NCI-H82 (cell line): Measurements from ENCODE around the gene PLXNA4.
A peak's percentile ranks its signal among the peaks of the same experiment; 100 is the strongest.

Experiments
- DNase-seq: peaks from one replicate; lab custom pipeline; 2025; lab: John Stamatoyannopoulos, UW

PLXNA4 gene

GRCh38 chr7:132242192-132242812 is 334.0 kb downstream of the PLXNA4 start:
- no peak for DNase-seq

DNA sequence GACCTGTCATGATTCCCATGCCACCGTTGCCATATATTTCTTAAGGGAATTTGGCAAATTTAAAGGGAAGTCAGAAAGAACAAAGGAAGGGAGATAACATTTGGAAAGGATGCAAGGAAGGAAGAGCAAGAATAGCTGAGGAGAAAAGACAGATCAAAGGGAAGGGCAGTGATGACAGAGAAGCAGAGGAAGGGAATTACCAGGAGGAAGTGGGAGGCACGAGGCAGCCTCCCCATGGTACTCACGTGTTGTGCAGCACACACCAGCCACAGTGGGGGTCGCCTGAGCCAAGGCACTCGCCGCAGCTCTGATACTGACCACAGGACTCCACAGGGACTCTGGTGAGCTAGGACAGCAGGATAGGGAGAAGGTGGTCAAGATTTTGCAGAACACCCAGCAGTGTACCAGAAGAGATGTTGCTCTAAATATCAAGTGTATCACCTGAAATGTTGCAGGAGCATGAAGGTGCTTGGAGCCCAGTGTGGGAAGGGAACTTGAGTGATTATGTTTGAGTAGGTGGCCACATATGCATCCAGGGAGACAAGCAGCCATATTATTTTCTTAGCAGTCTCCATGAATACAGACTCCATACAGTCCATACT is 335.3 kb downstream of the PLXNA4 start:
- no peak for DNase-seq

DNA sequence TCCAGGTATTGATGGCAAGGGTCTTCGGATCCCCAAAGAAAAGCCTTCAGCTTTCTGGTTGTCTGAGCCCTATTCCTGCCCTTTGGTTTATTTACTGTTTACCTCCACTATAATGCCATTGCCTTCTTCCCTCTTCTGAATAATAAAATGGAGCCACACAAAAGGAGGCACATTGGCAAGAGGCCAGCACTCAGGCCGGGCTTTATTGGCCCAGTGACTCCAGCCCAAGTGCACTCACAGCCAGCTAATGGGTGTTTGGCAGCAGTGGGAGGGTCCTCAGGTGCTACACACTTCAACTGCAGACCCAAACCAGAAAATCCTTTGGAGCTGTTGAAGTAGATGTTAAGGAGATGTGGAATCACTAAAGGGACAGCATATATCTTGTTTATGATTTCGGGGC is 336.0 kb downstream of the PLXNA4 start:
- no peak for DNase-seq

DNA sequence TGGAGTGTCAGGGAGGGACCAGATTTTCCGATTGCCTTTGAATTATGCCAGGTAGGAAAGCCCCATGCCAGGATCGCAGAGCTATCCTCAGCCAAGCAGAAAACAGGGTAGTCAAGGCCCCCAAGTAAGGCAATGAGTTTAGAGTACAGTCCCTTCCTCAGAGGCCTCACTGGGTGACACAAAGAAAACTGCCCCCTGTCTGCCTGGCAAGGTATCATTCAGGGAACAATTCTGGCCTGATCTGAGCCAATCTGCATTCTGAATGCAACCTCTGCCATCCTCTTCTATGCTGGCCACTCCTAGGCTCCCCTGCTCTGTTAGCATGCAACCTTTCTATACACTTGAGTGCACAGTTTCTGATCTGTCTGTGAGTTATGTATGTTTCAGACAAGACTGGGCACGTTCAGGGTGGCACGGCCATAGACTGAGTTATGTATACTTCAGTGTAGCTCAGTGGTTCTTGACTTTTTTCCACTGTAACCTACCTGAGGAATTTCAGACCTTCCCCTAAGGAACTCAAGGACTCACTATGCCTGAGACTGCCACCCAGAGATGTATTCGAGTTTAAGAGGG is 336.8 kb downstream of the PLXNA4 start:
- no peak for DNase-seq

DNA sequence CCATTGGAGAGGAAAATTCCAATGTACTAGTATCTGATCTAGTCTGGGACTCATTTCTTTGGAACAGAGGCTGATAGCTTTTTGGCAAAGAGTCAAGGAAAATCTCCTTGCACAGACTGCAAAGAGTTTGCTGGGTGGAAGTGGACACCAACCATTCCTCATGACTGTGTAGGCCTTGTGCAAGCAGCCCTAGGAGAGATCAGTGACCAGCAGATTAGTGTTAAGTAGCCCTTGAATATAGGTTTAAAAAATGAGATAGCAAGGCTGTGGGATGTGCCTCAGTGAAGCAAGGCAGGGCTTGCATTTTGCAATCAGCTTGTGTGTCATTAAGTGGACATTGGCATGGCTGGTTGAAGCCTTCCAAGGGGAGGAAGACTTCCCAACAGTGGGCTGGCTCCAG is 341.6 kb downstream of the PLXNA4 start:
- no peak for DNase-seq

DNA sequence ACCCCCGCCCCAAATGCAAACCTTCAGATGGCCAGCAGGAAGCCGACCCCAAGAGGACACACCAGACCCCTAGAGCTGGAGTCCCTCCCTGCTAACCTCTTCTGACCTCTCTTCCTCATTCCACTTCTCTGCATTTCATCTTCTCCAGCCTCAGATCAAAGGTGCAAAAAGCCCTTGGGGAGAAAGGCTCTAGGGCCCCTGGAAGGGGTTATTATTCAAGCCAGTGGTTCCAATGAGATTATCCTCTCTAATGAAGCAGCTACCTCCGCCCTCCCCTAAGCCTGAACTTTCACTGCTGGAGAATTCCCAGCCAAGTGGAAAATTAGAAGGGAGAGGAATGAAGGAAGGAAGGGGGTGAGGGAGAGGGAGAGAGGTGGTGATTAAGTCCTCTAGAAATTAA is 343.9 kb downstream of the PLXNA4 start:
- DNase-seq: peak; percentile 91

- no peak for DNase-seq
These were observed 345.8 kb downstream of the PLXNA4 start for GRCh38 chr7:132230462-132230861.

DNA sequence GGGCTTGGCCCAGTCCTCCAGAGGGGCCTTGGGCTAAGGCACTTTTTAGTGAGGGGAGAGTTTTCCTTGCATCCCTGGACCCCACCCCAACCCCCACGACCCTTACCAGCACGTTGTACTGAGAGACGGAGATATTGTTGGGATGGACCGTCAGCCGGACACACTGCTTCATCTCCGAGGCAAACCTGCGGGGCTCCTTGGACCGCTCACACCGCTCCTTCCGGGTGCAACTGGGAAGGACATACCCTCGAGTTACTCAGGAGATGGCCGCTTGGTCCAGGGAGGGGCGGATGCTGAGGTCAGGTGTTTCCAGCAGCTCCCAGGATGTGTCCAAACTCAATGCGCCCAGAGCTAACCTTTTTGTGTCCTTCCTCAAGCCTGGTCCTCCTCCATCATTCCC is 348.0 kb downstream of the PLXNA4 start:
- DNase-seq: no peak

- no peak for DNase-seq
These were observed 349.3 kb downstream of the PLXNA4 start for GRCh38 chr7:132226957-132227290.

DNA sequence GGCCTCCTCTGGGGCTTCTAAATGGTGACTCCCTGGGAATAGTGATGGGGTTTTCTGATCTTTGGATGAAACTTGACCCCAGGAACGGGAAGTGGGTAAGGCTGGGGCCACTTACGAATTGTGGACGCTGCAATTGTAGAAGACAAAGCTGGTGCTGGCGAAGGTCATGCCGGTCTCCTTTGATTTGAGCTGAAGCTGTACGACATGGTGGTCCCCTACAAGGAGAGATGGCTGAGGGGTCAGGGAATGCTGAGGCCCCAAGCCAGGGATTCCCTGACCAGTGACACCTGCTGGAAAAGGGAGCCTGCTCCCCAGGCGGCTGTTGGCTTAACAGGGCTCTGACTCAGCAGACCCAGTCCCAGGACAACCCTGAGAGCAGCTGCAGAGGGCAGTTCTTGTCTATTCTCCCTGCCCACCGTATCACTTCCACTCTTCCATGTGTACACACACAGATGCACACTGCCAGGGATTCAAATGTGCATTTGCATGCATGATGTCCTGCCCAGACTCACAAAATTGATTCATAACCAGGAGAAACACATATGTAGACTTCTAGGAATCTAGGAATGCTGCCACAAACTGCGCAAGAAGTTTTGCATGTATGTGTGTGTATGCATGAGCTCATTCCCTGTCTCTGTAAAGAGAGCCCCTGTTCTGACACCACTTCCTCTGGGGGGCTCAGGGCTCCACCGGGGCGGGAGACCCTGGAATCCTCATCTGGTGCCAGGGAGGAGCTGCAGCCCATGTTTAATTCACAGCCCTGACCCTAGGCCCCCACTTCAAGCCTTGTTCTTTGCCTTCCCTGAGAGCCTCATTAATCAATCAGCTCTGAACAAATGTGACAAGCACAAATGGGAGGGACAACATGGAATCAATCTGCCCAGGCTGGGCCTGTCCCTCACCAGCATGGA is 350.0 kb downstream of the PLXNA4 start:
- peak; percentile 61 for DNase-seq

GRCh38 chr7:132225216-132226030 is 350.8 kb downstream of the PLXNA4 start:
- peak; percentile 90 for DNase-seq

- no peak for DNase-seq
These were observed 354.9 kb downstream of the PLXNA4 start for GRCh38 chr7:132221356-132221755.

GRCh38 chr7:132220060-132220459 is 356.2 kb downstream of the PLXNA4 start:
- DNase-seq: no peak

- no peak for DNase-seq
These were observed 357.4 kb downstream of the PLXNA4 start for GRCh38 chr7:132218876-132219275.

DNA sequence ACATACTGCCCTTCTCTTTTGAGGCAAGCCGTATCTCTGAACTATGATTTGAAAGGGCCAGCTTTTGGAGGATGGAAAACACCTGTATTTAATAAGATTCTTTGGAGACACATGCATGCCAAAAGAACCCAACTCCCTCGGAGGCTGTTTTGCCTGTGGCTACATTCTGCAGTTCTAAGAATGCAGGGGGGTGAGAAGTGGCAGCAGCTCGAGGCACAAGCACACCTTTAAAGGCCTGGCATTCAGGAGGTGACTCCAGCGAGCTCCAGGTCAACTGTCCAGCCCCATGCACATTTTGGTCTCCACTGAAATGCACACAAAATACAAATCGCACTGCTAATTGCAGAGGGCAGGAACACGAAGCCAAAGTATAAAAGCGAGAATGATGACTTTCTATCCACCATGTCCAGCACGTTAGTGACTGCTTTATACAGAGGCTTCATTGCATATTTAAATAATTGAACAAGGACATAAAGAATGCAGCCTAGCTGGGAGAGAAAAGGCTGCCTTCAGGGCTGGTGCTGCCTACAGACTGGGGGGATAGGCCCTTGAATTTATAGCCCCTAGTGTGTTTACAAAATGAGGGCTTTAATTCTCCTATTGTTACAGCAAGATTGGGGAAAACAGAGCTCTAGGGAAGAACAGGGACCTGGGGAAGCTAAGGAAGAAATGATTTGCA is 359.3 kb downstream of the PLXNA4 start:
- DNase-seq: no peak

GRCh38 chr7:132214452-132214851 is 361.8 kb downstream of the PLXNA4 start:
- DNase-seq: no peak

DNA sequence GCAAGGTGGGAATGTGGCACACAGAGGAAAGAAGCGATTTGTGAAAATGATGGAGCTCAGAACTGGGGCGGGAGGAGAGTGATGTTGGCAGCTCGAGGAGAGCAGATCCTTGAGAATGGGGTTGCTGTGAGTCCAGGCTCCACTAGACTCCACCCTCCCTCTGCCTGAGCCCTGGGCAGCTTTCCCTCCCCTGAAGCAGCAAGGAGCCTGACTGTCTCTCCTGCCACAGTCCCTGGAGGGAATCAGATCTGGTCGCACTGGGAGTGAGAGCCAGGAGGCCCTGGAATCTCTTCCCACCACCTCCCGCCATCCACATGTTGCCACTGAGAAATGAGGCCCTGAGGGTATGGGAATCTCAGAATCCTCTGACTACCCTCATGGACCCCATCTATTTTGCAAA is 362.7 kb downstream of the PLXNA4 start:
- DNase-seq: peak; percentile 6

- DNase-seq: no peak
These were observed 364.3 kb downstream of the PLXNA4 start for GRCh38 chr7:132211971-132212370.

- DNase-seq: no peak
These were observed 365.4 kb downstream of the PLXNA4 start for GRCh38 chr7:132210821-132211220.

GRCh38 chr7:132207782-132208181 is 368.5 kb downstream of the PLXNA4 start:
- no peak for DNase-seq

DNA sequence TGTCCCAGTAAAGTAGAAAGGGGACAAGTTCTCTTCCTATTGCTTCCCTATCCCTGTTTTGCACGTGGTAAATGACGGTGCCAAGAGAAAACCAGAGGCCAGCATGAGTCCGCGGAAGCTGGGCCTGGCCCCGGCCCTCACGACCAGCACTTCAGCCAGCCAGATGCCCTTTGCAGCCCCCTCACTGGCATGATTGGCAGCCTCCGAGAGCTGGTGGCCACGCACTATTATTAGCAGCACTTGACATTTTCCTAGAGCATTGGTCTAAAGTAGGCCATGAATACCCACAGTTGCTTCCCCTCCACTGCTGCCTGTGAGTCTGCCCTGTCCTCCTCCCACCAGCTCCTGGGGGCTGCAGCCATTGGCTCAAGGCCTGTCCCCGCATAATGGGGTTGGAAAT is 369.1 kb downstream of the PLXNA4 start:
- peak; percentile 15 for DNase-seq
